G401.6 (cell line): ENCODE data around the gene MALSU1.
"Not testable (repeated sequence)": the region's sequence is repeated elsewhere in the genome, so short reads cannot be mapped to it uniquely, and the experiment has no call there.

Source experiments
- FAIRE-seq: peaks from 2 replicates; lab custom pipeline; 2012; peaks lifted over from hg19 to GRCh38; lab: Jason Lieb, UNC

The MALSU1 gene

DNA sequence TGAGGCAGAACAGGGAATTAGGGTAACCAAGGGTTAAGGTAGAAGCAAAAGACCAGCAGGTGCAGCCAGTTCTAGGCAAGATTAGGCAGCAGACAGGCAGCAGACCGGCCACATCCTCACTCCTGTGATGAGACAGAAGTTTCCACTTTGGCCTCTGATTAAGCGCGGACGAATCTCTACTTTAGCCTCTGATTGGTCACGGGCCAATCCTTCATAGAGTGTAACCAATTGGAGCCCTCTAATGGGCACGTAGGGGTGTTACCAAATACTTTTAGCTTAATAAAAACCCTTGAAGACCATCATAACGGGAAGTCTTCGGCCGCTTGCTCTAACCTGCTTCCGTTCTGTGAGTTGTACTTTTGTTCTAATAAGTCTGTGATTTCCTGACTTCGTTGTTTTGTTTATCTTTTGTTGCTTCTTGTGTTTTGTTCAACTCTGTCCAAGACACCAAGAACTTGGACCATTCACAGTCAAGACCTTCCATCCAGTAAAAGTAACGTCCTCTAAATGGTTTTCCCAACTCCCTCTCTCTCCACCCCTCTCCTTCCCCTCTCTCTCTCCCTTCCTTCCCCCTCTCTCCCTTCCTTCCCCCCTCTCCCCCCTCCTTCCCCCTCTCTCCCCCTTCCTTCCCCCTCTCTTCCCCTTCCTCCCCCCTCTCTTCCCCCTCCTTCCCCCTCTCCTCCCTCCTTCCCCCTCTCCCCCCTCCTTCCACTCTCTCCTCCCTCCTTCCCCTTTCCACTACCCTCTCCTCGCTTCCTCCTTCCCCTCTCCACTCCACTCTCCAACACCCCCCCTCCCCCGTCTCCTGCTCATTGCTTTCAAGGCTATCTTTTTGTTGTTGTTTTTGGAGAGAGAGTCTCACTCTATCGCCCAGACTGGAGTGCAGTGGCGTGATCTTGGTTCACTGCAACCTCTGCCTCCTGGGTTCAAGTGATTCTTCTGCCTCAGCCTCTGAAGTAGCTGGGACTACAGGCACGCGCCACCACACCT lies 13.2 kb upstream of the MALSU1 start:
- peak; percentile 60 for FAIRE-seq

- FAIRE-seq, result no peak
These were observed 11.5 kb upstream of the MALSU1 start for GRCh38 chr7:23287612-23288011.

DNA sequence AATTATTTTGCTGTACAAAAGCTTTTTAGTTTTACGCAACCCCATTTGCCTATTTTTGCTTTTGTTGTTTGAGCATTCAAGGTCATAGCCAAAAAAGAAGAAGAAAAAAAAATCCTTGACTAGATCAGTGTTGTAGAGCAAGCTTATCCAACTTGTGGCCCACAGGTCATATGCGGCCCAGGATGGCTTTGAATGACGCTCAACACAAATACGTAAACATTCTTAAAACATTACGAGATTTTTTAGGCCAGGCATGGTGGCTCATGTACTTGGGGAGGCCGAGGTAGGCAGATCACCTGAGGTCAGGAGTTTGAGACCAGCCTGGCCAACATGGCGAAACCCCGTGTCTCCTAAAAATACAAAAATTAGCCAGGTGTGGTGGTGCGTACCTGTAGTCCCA lies 8.1 kb upstream of the MALSU1 start:
- no peak for FAIRE-seq

DNA sequence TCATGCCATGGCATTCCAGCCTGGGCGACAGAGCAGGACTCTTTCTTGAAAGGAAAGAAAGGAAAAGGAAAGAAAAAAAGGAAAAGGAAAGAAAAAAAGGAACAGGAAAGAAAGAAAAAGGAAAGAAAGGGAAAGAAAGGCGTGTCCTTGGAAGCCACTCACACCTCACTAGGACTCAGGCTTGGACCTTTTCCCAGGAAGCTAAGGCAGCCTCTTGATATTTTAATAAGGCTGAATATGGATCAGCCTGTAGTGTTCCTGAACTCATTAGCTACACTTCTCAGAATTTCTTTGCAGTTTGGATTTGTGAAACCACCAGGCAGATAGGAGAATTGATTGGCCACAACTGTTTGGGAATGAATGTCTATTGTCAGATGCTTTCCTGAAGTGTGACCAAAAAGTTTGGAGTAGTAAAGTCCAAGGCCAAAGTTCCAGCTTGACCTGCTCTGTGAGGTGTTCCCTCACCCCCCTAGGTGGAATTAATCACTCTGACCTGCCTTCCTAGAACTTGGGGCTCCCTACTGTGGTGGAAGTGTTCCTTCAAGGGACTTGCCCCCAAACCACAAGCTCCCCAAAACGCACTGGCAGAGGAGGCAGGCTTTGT lies 7.1 kb upstream of the MALSU1 start:
- FAIRE-seq, result peak; percentile 17

GRCh38 chr7:23292623-23293022 lies 6.5 kb upstream of the MALSU1 start:
- no peak for FAIRE-seq

DNA sequence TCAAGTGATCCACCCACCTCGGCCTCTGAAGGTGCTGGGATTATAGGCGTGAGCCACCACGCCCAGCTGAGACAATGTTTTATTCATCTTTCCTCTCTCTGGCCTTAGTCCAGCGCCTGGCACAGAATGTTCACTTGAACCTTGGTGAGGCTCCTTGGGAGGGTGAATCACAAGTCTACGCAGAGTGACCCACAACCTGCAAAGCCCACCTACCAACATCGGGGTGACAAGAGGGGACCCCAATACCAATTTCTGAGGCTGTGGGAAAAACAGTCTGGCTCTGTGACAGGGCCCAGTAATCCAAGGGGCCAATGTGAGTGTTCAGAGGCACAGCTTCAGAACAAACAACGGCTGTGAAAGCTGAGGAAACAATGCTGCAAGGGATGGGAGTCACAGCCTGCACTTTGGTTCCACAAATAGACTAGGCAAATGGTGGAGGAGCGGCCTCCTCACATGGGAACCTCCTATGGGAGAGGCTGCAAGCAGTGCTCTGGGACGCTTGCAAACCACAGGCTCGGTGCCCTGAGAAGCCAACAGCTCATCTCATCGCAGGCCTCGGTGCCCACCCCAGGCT lies 5.6 kb upstream of the MALSU1 start:
- no peak for FAIRE-seq

- no peak for FAIRE-seq
These were observed 4.4 kb upstream of the MALSU1 start for GRCh38 chr7:23294549-23295400.

- no peak for FAIRE-seq
These were observed 3.8 kb upstream of the MALSU1 start for GRCh38 chr7:23295401-23295697.

GRCh38 chr7:23298141-23298881 lies 828 bp upstream of the MALSU1 start:
- peak; percentile 95 for FAIRE-seq

GRCh38 chr7:23299770-23300300 lies 696 bp downstream of the MALSU1 start:
- FAIRE-seq, result no peak

DNA sequence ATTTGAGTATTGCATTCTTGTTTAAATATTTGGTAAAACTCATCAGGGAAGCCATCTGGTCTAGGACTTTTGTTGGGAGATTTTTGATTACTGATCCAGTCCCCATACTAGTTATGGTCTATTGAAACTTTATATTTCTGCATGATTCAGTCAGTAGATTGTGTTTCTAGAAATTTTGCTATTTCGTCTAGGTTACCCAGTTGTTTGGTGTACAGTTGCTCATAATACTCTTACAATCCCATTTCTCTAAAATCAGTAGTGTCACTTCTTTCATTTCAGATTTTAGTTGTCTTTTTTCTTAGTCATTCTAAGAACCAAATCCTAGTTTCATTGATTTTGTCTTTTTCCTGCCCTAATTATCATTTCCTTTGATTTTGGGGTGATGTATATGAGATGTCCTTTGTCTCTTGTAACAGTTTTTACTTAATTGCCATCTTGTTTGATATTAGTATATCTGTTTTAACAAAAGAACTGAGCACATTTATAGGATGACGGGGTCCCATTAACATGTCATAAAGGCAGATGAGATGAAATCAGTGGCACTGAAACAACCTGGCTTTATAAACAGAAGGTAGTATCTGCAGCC lies 7.9 kb downstream of the MALSU1 start:
- no peak for FAIRE-seq

- FAIRE-seq, result no peak
These were observed 9.6 kb downstream of the MALSU1 start for GRCh38 chr7:23308754-23309153.

GRCh38 chr7:23312141-23312540 lies 13.0 kb downstream of the MALSU1 start:
- FAIRE-seq, result not testable (repeated sequence)

DNA sequence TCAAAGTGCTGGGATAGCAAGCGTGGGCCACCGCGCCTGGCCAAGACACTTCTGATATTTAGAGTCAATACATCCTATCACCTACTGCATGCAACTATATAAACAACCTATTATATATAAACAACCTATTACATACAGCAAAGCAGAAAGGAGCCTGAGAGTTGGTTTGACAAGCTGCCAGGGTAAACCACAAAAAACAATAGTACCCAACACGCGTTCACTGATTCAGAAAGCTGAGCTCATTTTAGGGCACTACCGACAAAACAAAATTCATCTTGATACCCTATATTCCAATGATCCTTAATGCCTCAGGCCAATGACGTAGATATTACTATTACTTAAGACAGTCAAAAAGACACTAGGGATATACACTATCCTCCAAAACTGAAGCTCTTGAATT lies 16.2 kb downstream of the MALSU1 start:
- no peak for FAIRE-seq

DNA sequence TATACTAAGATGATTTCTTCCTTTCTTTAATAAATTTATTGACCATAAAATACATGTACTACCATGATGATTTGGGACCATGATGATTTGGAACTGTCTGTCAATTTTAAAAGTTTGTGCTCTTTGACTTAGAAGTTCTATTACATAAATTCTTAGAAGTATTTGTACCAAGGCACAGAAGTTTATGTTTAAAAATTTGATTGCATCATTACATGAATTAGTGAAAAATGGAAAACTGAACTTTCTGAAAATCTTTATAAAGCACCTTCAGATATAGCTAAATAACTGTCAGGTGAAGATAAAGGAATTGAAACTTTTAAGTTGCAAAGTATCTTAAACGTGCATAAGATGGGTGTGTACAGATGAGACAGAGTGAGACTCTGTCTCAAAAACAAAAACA lies 32.0 kb downstream of the MALSU1 start:
- FAIRE-seq, result peak; percentile 73

DNA sequence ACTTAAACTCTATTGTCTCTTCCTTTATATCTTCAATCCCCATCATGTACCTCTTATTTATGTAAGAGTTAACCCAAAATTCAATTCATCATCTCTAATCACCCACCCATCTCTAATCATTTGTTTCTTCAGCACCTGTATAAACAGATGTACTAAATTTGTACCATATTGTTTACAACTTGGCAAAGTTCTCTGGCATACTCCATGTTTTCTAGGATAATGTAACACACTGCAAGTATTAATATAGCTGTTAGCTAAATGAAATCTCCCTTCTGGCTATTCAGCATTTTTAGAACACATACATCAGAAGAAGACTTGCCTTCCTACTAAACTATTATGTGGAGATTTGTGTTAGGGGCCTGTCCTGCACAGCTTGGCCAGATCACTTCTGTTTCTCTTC lies 33.1 kb downstream of the MALSU1 start:
- no peak for FAIRE-seq

GRCh38 chr7:23332910-23333612 lies 33.9 kb downstream of the MALSU1 start:
- FAIRE-seq, result peak; percentile 56

DNA sequence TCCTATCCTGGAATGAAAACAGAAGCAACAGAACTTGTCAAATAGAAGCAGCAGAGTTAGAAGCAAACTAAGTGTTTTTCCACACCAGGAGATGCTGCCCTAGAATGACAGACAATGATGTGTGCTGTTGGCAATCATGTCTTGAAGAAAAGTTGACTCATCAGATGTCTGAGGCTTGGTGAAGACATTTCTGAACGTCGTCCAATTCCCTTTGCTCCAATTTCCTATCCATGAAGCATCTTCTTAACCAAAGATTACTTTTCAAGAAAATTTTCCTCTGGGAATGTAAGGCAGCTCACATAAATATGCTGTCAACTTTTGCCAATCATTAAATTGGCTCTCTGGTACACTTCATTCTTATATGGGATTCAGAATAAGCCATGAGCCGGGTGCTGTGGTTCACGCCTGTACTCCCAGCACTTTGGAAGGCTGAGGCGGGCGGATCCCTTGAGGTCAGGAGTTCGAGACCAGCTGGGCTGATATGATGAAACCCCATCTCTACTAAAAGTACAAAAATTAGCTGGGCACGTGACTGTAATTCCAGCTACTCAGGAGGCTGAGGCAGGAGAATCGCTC lies 34.6 kb downstream of the MALSU1 start:
- no peak for FAIRE-seq

- FAIRE-seq, result no peak
These were observed 35.4 kb downstream of the MALSU1 start for GRCh38 chr7:23334482-23335056.

- FAIRE-seq, result no peak
These were observed 36.0 kb downstream of the MALSU1 start for GRCh38 chr7:23335136-23335535.
